Measurements from ENCODE around the gene LENG8.
"Not testable (repeated sequence)": the region's sequence is repeated elsewhere in the genome, so short reads cannot be mapped to it uniquely, and the experiment has no call there.

DNA sequence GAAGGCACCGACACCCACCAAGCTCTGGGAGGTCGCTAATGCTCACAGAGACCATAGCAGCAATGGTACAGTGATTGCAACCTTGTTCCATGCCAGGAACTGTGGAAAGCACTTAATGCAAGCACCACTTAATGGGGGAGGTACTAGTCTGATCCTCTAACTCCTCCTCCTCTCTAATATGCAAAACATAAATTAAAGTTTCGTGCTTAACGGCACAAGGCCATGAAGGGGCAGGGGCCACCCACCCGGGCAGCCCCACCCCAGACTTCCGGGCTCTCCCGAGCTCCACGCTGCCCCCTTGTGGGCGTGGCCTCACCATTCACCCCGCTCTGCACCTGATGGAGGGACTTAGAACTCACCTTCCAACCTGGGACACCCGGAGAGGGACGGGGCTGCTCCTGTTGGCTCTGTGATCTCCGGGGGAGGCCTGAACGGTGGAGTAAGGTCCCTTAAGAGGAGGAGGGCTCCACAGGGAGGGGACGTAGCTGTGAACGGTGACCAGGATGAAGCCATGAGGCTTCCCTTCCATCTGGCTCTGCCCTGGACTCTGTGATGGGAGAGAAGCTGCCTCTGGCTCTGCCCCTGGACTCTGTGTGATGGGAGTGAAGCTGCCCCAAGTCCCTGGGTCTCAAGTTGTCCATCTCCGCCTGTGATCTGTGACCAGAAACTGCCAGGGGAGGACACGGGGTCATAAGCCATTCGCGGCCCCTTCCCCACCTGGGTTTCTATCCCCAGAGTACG, 60.4 kb downstream of the LENG8 start:
- TF ChIP-seq ZNF175 (tag by site-specific recombination; IDR thresholded peaks at IDR 0.05); KLF16 (tag by site-specific recombination; IDR thresholded peaks at IDR 0.05); ZNF548 (tag by site-specific recombination; IDR thresholded peaks at IDR 0.05); ZNF560 (tag by site-specific recombination; IDR thresholded peaks at IDR 0.05; ENCODE audit: borderline replicate concordance); ZNF600 (tag by site-specific recombination; IDR thresholded peaks at IDR 0.05); YY1 (tag by site-specific recombination; IDR thresholded peaks at IDR 0.05): not testable (repeated sequence)
- TF ChIP-seq, protein P1, sequence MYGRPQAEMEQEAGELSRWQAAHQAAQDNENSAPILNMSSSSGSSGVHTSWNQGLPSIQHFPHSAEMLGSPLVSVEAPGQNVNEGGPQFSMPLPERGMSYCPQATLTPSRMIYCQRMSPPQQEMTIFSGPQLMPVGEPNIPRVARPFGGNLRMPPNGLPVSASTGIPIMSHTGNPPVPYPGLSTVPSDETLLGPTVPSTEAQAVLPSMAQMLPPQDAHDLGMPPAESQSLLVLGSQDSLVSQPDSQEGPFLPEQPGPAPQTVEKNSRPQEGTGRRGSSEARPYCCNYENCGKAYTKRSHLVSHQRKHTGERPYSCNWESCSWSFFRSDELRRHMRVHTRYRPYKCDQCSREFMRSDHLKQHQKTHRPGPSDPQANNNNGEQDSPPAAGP (tag by site-specific recombination; IDR thresholded peaks at IDR 0.05): not testable (repeated sequence)
- TF ChIP-seq, protein P2, sequence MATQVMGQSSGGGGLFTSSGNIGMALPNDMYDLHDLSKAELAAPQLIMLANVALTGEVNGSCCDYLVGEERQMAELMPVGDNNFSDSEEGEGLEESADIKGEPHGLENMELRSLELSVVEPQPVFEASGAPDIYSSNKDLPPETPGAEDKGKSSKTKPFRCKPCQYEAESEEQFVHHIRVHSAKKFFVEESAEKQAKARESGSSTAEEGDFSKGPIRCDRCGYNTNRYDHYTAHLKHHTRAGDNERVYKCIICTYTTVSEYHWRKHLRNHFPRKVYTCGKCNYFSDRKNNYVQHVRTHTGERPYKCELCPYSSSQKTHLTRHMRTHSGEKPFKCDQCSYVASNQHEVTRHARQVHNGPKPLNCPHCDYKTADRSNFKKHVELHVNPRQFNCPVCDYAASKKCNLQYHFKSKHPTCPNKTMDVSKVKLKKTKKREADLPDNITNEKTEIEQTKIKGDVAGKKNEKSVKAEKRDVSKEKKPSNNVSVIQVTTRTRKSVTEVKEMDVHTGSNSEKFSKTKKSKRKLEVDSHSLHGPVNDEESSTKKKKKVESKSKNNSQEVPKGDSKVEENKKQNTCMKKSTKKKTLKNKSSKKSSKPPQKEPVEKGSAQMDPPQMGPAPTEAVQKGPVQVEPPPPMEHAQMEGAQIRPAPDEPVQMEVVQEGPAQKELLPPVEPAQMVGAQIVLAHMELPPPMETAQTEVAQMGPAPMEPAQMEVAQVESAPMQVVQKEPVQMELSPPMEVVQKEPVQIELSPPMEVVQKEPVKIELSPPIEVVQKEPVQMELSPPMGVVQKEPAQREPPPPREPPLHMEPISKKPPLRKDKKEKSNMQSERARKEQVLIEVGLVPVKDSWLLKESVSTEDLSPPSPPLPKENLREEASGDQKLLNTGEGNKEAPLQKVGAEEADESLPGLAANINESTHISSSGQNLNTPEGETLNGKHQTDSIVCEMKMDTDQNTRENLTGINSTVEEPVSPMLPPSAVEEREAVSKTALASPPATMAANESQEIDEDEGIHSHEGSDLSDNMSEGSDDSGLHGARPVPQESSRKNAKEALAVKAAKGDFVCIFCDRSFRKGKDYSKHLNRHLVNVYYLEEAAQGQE (tag by site-specific recombination; IDR thresholded peaks at IDR 0.05): not testable (repeated sequence)
- TF ChIP-seq, protein P3, sequence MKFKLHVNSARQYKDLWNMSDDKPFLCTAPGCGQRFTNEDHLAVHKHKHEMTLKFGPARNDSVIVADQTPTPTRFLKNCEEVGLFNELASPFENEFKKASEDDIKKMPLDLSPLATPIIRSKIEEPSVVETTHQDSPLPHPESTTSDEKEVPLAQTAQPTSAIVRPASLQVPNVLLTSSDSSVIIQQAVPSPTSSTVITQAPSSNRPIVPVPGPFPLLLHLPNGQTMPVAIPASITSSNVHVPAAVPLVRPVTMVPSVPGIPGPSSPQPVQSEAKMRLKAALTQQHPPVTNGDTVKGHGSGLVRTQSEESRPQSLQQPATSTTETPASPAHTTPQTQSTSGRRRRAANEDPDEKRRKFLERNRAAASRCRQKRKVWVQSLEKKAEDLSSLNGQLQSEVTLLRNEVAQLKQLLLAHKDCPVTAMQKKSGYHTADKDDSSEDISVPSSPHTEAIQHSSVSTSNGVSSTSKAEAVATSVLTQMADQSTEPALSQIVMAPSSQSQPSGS (tag by site-specific recombination; IDR thresholded peaks at IDR 0.05; ENCODE audit: low read depth): not testable (repeated sequence)
- TF ChIP-seq, protein P4, sequence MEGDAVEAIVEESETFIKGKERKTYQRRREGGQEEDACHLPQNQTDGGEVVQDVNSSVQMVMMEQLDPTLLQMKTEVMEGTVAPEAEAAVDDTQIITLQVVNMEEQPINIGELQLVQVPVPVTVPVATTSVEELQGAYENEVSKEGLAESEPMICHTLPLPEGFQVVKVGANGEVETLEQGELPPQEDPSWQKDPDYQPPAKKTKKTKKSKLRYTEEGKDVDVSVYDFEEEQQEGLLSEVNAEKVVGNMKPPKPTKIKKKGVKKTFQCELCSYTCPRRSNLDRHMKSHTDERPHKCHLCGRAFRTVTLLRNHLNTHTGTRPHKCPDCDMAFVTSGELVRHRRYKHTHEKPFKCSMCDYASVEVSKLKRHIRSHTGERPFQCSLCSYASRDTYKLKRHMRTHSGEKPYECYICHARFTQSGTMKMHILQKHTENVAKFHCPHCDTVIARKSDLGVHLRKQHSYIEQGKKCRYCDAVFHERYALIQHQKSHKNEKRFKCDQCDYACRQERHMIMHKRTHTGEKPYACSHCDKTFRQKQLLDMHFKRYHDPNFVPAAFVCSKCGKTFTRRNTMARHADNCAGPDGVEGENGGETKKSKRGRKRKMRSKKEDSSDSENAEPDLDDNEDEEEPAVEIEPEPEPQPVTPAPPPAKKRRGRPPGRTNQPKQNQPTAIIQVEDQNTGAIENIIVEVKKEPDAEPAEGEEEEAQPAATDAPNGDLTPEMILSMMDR (tag by site-specific recombination; IDR thresholded peaks at IDR 0.05): not testable (repeated sequence)
- TF ChIP-seq, protein P5, sequence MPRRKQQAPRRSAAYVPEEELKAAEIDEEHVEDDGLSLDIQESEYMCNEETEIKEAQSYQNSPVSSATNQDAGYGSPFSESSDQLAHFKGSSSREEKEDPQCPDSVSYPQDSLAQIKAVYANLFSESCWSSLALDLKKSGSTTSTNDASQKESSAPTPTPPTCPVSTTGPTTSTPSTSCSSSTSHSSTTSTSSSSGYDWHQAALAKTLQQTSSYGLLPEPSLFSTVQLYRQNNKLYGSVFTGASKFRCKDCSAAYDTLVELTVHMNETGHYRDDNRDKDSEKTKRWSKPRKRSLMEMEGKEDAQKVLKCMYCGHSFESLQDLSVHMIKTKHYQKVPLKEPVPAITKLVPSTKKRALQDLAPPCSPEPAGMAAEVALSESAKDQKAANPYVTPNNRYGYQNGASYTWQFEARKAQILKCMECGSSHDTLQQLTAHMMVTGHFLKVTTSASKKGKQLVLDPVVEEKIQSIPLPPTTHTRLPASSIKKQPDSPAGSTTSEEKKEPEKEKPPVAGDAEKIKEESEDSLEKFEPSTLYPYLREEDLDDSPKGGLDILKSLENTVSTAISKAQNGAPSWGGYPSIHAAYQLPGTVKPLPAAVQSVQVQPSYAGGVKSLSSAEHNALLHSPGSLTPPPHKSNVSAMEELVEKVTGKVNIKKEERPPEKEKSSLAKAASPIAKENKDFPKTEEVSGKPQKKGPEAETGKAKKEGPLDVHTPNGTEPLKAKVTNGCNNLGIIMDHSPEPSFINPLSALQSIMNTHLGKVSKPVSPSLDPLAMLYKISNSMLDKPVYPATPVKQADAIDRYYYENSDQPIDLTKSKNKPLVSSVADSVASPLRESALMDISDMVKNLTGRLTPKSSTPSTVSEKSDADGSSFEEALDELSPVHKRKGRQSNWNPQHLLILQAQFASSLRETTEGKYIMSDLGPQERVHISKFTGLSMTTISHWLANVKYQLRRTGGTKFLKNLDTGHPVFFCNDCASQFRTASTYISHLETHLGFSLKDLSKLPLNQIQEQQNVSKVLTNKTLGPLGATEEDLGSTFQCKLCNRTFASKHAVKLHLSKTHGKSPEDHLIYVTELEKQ (tag by site-specific recombination; IDR thresholded peaks at IDR 0.05; ENCODE audit: borderline replicate concordance): not testable (repeated sequence)

Data from HEK293 (cell line).